CD4-positive, CD25-positive, alpha-beta regulatory T cell (primary cell): Measurements from ENCODE around the gene WDR26. TPM values are rescaled to one million over a fixed set of nuclear protein-coding genes. Genes with fewer than 3 reads are reported as not detected.
"Not testable (repeated sequence)": the region's sequence is repeated elsewhere in the genome, so short reads cannot be mapped to it uniquely, and the experiment has no call there.

ENCODE experiments used
- ATAC-seq, 2 donors: fragments of 150-1000 bp; cut with Tn5 transposase; one replicate each; pipeline ENCODE4 v1.10.0; 2021; ENCODE audit warnings: low read depth in 2 of 2, moderate number of reproducible peaks in 2 of 2, moderate library complexity in 1 of 2
- DNase-seq, 3 donors: peaks; one replicate each; pipeline versions ENCODE4 v3.0.0 to v3.0.0-alpha.2; 2012 to 2022; ENCODE audit warnings: mixed read lengths in 1 of 3
- H3K27ac ChIP-seq: one replicate; pipeline ENCODE4 v1.7.0; 2013; ENCODE audit warnings: mild to moderate bottlenecking, low read length; ENCODE audit not compliant: insufficient read depth, poor library complexity, severe bottlenecking
- H3K27me3 ChIP-seq: one replicate; pipeline ENCODE4 v1.7.0; 2013; ENCODE audit warnings: low read length; ENCODE audit not compliant: control insufficient read depth, insufficient read depth
- H3K36me3 ChIP-seq: one replicate; pipeline ENCODE4 v1.7.0; 2013; ENCODE audit warnings: mild to moderate bottlenecking, low read length, moderate library complexity; ENCODE audit not compliant: control insufficient read depth, insufficient read depth
- H3K4me1 ChIP-seq: 2 replicates; pipeline ENCODE4 v1.7.0; 2013; ENCODE audit warnings: mild to moderate bottlenecking, low read length; ENCODE audit not compliant: insufficient read depth, control insufficient read depth, poor library complexity, severe bottlenecking
- H3K4me3 ChIP-seq: one replicate; pipeline ENCODE4 v1.7.0; 2013; ENCODE audit warnings: low read depth, mild to moderate bottlenecking, low read length, moderate library complexity
- H3K9me3 ChIP-seq, 2 experiments: 1 replicate in 1 of 2; 2 replicates in 1 of 2; pipeline ENCODE4 v1.7.0; 2013; ENCODE audit warnings: low read length in 2 of 2, mild to moderate bottlenecking in 1 of 2, moderate library complexity in 1 of 2; ENCODE audit not compliant: control insufficient read depth in 2 of 2
- H3K27ac Mint-ChIP-seq, 3 donors: one replicate each; pipeline ENCODE4 v1.8.0; 2020 to 2022; ENCODE audit warnings: mild to moderate bottlenecking in 3 of 3, mixed read lengths in 3 of 3, moderate library complexity in 2 of 3
- H3K27me3 Mint-ChIP-seq: one replicate; pipeline ENCODE4 v1.8.0; 2022; ENCODE audit warnings: mild to moderate bottlenecking, mixed read lengths
- H3K36me3 Mint-ChIP-seq: one replicate; pipeline ENCODE4 v1.8.0; 2020; ENCODE audit warnings: mixed read lengths
- H3K4me1 Mint-ChIP-seq, 4 donors: one replicate each; pipeline ENCODE4 v1.8.0; 2020 to 2022; ENCODE audit warnings: mixed read lengths in 4 of 4, mild to moderate bottlenecking in 1 of 4
- H3K4me3 Mint-ChIP-seq, 4 donors: one replicate each; pipeline ENCODE4 v1.8.0; 2020 to 2022; ENCODE audit warnings: mild to moderate bottlenecking in 4 of 4, mixed read lengths in 4 of 4, moderate library complexity in 3 of 4
- H3K9me3 Mint-ChIP-seq, 7 donors: one replicate each; pipeline ENCODE4 v1.8.0; 2020 to 2022; ENCODE audit warnings: mixed read lengths in 7 of 7, mild to moderate bottlenecking in 3 of 7, moderate library complexity in 2 of 7
- polyA plus RNA-seq, 4 donors: library from polyadenylated mRNA; unstranded; fragments of 300-500 nt; fragmentation: Illumina TruSeq; gene quantifications; one replicate each; pipeline ENCODE4 v1.2.3, GENCODE V29; 2021
- total RNA-seq: library from RNA; stranded (reverse); gene quantifications from one replicate; pipeline ENCODE4 v1.2.3, GENCODE V29; 2022

The WDR26 gene
- total and polyA plus RNA-seq, 5 donors from 2014 or later = 2.6 to 209 (median 3.7) TPM

DNA sequence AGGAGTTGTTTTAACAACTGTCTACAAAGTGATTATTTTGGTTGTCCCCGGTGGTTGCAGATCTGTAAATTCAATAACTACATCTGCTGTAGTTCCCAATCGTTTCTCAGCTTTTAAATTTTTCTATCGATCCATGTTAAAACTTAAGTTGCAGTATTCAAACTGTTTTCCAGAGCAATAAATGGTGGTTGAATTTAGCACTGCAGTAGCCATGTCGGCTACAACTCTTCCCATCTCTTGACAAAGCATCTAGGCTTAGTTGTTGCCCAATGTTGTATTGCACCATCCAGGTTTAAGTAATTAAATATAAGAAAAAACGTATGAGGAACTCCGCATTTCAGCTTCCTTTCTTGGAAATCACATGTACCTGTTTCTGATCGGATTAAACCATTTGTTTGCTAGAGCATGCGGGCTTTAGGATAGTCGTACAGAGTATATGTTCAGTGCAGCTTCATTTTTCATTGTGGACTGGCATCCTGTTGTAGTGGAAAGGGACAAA lies 76.9 kb downstream of the WDR26 start:
- Histone ChIP-seq H3K27ac (no peak overlapping the region), H3K27me3 (no peaks in the 10 kb centered on the region), H3K4me1 (peaks cover 37% of the 10 kb centered on the region), H3K36me3 (peaks cover 4% of the 10 kb centered on the region), H3K4me3 (peak overlapping the region; percentile 73), H3K9me3 (no peaks in the 10 kb centered on the region)
- H3K9me3 Mint-ChIP-seq = peaks cover 0 to 1% (median 0%) of the 10 kb centered on the region in 7 donors
- H3K27me3 Mint-ChIP-seq = no peaks in the 10 kb centered on the region
- DNase-seq = no peak
- no peak for ATAC-seq
- H3K27ac Mint-ChIP-seq = peak overlapping the region; percentile 57 to 90 (median 82)
- H3K4me1 Mint-ChIP-seq = peaks cover 26 to 51% (median 38%) of the 10 kb centered on the region in 4 donors
- peaks cover 8% of the 10 kb centered on the region for H3K36me3 Mint-ChIP-seq
- peak overlapping the region; percentile 90 to 93 (median 92) for H3K4me3 Mint-ChIP-seq

DNA sequence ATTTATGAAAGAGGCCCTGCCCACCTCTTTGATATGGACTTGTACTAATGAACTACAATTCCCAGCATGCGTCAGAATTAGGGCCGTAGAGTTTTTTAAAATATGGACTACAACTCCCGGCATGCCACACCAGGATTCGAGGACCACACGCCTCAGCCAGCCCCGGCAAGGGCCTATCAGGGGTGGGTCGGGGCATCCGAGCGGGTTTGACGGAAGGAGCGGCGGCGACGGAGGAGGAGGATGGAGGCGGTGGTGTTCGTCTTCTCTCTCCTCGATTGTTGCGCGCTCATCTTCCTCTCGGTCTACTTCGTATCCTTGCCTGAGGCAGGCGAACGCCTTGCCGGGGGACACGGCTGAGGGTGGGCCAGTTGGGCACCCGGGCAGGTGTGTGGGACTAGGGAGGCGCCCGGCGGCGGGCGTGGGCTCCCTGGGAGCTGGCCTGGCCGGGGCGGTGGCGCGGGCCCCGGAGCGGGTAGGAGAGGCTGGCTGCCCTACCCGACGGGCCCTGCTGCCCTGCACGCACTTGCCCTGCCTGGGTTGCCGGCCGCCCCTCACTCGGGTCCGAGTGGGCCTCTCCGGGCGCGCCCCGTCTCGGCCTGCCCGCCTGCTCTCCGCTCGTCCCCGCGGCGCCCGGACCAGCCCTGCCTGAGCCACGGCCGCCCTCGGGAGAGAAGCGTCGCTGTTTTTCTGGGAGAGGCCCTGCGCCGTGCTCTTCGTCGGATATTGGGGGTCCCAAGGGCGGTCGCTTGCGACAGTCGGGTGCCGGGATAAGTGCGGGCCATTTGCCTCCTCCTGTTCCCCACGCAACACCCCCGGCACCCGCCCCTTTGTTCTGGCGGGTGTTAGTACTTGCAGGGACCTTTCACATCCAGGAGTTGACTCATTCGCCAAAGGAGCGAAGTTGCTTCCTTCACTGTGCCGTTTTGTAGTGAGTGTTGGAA lies 77.6 kb downstream of the WDR26 start, which contains the start of gene CNIH4:
Gene CNIH4 (plus strand): TSS at position 195 of the 941 bp plus-strand sequence. CDS start 46 bp downstream, at position 241.
- peak within 1 kb of the TSS; percentile 91 to 95 (median 92) for H3K4me3 Mint-ChIP-seq
- H3K27me3 ChIP-seq = no peaks in the 10 kb centered on the region
- peaks cover 25 to 44% (median 34%) of the 10 kb centered on the region in 4 donors for H3K4me1 Mint-ChIP-seq
- ATAC-seq (peak; percentile 100), DNase-seq (peak; percentile 89 to 97 (median 95))
- H3K36me3 Mint-ChIP-seq = peaks cover 3% of the 10 kb centered on the region
- H3K9me3 ChIP-seq = no peaks in the 10 kb centered on the region
- H3K4me3 ChIP-seq = peak within 1 kb of the TSS; percentile 73
- peaks cover 37% of the 10 kb centered on the region for H3K4me1 ChIP-seq
- peak within 1 kb of the TSS; percentile 83 for H3K27ac ChIP-seq
- H3K36me3 ChIP-seq = peaks cover 4% of the 10 kb centered on the region
- H3K27ac Mint-ChIP-seq = peak within 1 kb of the TSS; percentile 82 to 90 (median 90)
- no peaks in the 10 kb centered on the region for H3K27me3 Mint-ChIP-seq
- peaks cover 0 to 1% (median 0%) of the 10 kb centered on the region in 7 donors for H3K9me3 Mint-ChIP-seq

DNA sequence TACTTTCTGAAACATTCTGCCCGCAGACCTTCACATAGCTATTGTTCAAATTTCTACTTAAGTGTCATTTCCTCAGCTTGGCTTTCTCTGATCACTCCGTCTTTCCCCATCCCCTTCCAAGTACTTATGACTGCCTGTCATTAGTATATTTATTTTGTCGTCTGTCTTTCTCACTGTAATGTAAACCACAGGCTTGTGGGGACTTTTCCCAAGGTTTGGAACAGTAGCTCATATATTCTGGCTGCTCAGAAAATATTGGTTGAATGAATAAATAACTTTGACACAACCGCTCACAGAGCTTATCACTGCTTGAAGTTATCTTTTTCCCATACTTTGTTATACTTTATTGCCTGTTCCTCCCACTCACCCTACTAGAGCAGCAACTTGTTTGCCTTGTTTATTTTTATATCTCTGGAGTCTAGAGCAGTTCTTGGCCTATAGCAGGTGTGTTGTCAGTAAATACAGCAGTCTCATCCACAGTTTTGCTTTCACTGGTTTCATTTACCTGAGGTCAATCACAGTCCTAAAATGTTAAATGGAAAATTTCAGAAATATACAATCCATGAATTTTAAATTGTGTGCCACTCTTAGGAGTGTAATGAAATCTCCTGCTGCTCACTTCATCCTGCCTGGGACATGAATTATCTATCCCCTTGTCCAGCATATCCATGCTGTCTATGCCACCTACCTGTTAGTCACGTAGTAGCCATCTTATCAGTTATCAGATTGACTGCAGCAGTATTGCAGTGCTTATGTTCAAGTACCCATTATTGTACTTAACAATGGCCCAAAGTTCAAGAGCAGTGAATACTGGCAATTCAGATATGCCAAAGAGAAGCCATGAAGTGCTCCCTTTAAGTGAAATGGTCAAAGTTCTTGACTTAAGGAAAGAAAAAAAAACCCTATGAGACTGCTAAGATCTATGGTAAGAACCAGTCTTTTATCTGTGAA lies 80.3 kb downstream of the WDR26 start:
- H3K36me3 ChIP-seq = no peaks in the 10 kb centered on the region
- no peak overlapping the region for H3K4me3 ChIP-seq
- H3K9me3 ChIP-seq = no peaks in the 10 kb centered on the region
- Mint-ChIP-seq H3K27me3 (no peaks in the 10 kb centered on the region), H3K36me3 (peaks cover 2% of the 10 kb centered on the region), H3K4me1 (peaks cover 19 to 31% (median 24%) of the 10 kb centered on the region in 4 donors), H3K4me3 (peak overlapping the region in 1 of 4 donors; percentile 87), H3K27ac (no peak overlapping the region), H3K9me3 (peaks cover 0 to 1% (median 0%) of the 10 kb centered on the region in 7 donors)
- no peaks in the 10 kb centered on the region for H3K27me3 ChIP-seq
- no peak for ATAC-seq
- no peak for DNase-seq
- H3K27ac ChIP-seq = no peak overlapping the region
- H3K4me1 ChIP-seq = peaks cover 24% of the 10 kb centered on the region

- H3K27me3 Mint-ChIP-seq, H3K27ac Mint-ChIP-seq, H3K9me3 Mint-ChIP-seq, DNase-seq, H3K27ac ChIP-seq, H3K4me3 ChIP-seq, ATAC-seq, H3K36me3 Mint-ChIP-seq, H3K9me3 ChIP-seq, H3K36me3 ChIP-seq, H3K27me3 ChIP-seq, H3K4me3 Mint-ChIP-seq: not testable (repeated sequence)
- peaks cover 12% of the 10 kb centered on the region for H3K4me1 ChIP-seq
- peaks cover 5 to 17% (median 15%) of the 10 kb centered on the region in 4 donors for H3K4me1 Mint-ChIP-seq
These were observed 82.0 kb downstream of the WDR26 start for GRCh38 chr1:224352436-224353085.

- H3K9me3 Mint-ChIP-seq, H3K4me3 ChIP-seq, ATAC-seq, H3K27me3 ChIP-seq, H3K4me1 Mint-ChIP-seq, H3K36me3 ChIP-seq, H3K9me3 ChIP-seq, H3K36me3 Mint-ChIP-seq, DNase-seq, H3K4me1 ChIP-seq, H3K27me3 Mint-ChIP-seq, H3K27ac Mint-ChIP-seq, H3K27ac ChIP-seq, H3K4me3 Mint-ChIP-seq: not testable (repeated sequence)
These were observed 84.9 kb downstream of the WDR26 start for GRCh38 chr1:224349716-224350115.

DNA sequence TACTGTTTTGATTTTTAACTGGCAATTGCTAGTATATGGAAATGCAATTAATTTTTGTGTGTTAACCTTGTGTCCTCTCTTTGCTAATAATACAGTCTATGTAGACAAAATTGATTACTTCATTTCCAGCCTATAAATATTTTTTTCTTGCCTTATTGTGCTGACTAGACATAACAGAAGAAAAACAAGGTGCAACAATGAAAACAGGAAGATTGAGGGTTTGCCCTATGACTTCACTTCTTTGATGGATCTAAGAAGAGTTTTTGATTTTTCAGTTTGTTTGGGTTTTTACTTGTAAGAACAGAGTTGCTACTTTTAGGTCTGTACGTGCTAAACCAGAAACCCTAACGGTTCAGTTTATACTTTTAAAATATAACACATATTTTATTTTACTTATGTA lies 86.5 kb downstream of the WDR26 start:
- H3K27me3 ChIP-seq = peaks cover 4% of the 10 kb centered on the region
- Mint-ChIP-seq H3K4me3 (no peak overlapping the region), H3K27ac (no peak overlapping the region), H3K4me1 (peaks cover 3 to 10% (median 6%) of the 10 kb centered on the region in 4 donors), H3K27me3 (peaks cover 14% of the 10 kb centered on the region), H3K36me3 (peaks cover under 1% of the 10 kb centered on the region), H3K9me3 (peaks cover 0 to 18% (median under 1%) of the 10 kb centered on the region in 7 donors)
- H3K9me3 ChIP-seq = peaks cover 8 to 20% of the 10 kb centered on the region in 2 experiments
- peaks cover 4% of the 10 kb centered on the region for H3K4me1 ChIP-seq
- H3K36me3 ChIP-seq = no peaks in the 10 kb centered on the region
- no peak overlapping the region for H3K27ac ChIP-seq
- no peak overlapping the region for H3K4me3 ChIP-seq
- ATAC-seq (no peak), DNase-seq (peak in 2 of 3 donors; percentile 21 to 26)

- peaks cover 29% of the 10 kb centered on the region for H3K27me3 Mint-ChIP-seq
- H3K4me1 Mint-ChIP-seq = peaks cover 7 to 9% (median 8%) of the 10 kb centered on the region in 4 donors
- peak overlapping the region in 1 of 4 donors; percentile 56 for H3K4me3 Mint-ChIP-seq
- H3K36me3 Mint-ChIP-seq = peaks cover 4% of the 10 kb centered on the region
- ATAC-seq (no peak), DNase-seq (no peak)
- Histone ChIP-seq H3K36me3 (no peaks in the 10 kb centered on the region), H3K9me3 (peaks cover 10 to 28% of the 10 kb centered on the region in 2 experiments), H3K27me3 (peaks cover 6% of the 10 kb centered on the region), H3K4me3 (no peak overlapping the region), H3K27ac (no peak overlapping the region), H3K4me1 (peaks cover 8% of the 10 kb centered on the region)
- peaks cover 0 to 23% (median 4%) of the 10 kb centered on the region in 7 donors for H3K9me3 Mint-ChIP-seq
- H3K27ac Mint-ChIP-seq = no peak overlapping the region
These were observed 90.9 kb downstream of the WDR26 start for GRCh38 chr1:224343679-224344078.
